ENCODE measurements around the gene SQSTM1. TPM values are rescaled to one million over a fixed set of nuclear protein-coding genes. Genes with fewer than 3 reads are reported as not detected.

SQSTM1 gene
- total RNA-seq, 4 donors from 2014 or later, result 94.7 to 874 (median 439) TPM

- DNase-seq, result no peak
- Histone ChIP-seq H3K27ac (no peak overlapping the region), H3K4me3 (no peak overlapping the region), H3K27me3 (no peaks in the 10 kb centered on the region), H3K4me1 (peaks cover 0 to 6% of the 10 kb centered on the region in 2 donors), H3K9me3 (no peaks in the 10 kb centered on the region), H3K36me3 (no peaks in the 10 kb centered on the region)
- TF ChIP-seq POLR2A (IDR thresholded peaks at IDR 0.05), result no peak
- TF ChIP-seq, protein P1, sequence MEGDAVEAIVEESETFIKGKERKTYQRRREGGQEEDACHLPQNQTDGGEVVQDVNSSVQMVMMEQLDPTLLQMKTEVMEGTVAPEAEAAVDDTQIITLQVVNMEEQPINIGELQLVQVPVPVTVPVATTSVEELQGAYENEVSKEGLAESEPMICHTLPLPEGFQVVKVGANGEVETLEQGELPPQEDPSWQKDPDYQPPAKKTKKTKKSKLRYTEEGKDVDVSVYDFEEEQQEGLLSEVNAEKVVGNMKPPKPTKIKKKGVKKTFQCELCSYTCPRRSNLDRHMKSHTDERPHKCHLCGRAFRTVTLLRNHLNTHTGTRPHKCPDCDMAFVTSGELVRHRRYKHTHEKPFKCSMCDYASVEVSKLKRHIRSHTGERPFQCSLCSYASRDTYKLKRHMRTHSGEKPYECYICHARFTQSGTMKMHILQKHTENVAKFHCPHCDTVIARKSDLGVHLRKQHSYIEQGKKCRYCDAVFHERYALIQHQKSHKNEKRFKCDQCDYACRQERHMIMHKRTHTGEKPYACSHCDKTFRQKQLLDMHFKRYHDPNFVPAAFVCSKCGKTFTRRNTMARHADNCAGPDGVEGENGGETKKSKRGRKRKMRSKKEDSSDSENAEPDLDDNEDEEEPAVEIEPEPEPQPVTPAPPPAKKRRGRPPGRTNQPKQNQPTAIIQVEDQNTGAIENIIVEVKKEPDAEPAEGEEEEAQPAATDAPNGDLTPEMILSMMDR (IDR thresholded peaks at IDR 0.05), result no peak
- intact Hi-C loops (cut with DNase I; ENCODE audit: low total_unique reads), result no loop called here
Measured at GRCh38 chr5:179803651-179804554, 16.8 kb upstream of the SQSTM1 start.

DNA sequence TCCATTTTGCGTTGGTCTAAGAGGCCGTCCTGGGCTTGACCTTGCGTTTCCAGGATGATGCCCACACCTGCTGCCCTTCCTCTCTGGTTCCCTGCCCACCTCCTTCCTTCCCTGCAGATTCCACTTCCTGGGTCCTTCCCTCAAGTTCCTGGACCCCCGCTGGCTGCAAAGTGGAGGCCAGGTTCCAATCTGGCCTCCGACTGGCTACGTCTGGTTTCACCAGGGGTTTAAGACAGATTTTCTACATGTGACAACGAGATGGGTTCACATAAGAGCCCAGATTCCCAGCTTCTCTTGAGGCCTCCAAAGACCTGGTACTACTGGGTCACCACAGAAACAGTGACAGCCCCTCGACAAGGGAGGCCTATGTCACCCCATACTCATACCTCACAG lies 16.2 kb upstream of the SQSTM1 start:
- no peak for TF ChIP-seq POLR2A (IDR thresholded peaks at IDR 0.05)
- TF ChIP-seq, protein P1 (IDR thresholded peaks at IDR 0.05), result no peak
- Histone ChIP-seq H3K4me3 (no peak overlapping the region), H3K27me3 (no peaks in the 10 kb centered on the region), H3K36me3 (no peaks in the 10 kb centered on the region), H3K27ac (no peak overlapping the region), H3K4me1 (peaks cover 0 to 6% of the 10 kb centered on the region in 2 donors), H3K9me3 (no peaks in the 10 kb centered on the region)
- DNase-seq, result no peak
- intact Hi-C loops (cut with DNase I; ENCODE audit: low total_unique reads), result no loop called here

GRCh38 chr5:179805070-179805528 lies 15.6 kb upstream of the SQSTM1 start:
- H3K9me3 ChIP-seq, result no peaks in the 10 kb centered on the region
- no peaks in the 10 kb centered on the region for H3K36me3 ChIP-seq
- H3K27ac ChIP-seq, result peak overlapping the region; percentile 94
- H3K27me3 ChIP-seq, result no peaks in the 10 kb centered on the region
- intact Hi-C loops (cut with DNase I; ENCODE audit: low total_unique reads), result no loop called here
- peak overlapping the region; percentile 67 to 69 for H3K4me3 ChIP-seq
- H3K4me1 ChIP-seq, result peaks cover 0 to 6% of the 10 kb centered on the region in 2 donors
- DNase-seq, result no peak
- TF ChIP-seq POLR2A (IDR thresholded peaks at IDR 0.05), result no peak
- TF ChIP-seq, protein P1 (IDR thresholded peaks at IDR 0.05), result no peak

DNA sequence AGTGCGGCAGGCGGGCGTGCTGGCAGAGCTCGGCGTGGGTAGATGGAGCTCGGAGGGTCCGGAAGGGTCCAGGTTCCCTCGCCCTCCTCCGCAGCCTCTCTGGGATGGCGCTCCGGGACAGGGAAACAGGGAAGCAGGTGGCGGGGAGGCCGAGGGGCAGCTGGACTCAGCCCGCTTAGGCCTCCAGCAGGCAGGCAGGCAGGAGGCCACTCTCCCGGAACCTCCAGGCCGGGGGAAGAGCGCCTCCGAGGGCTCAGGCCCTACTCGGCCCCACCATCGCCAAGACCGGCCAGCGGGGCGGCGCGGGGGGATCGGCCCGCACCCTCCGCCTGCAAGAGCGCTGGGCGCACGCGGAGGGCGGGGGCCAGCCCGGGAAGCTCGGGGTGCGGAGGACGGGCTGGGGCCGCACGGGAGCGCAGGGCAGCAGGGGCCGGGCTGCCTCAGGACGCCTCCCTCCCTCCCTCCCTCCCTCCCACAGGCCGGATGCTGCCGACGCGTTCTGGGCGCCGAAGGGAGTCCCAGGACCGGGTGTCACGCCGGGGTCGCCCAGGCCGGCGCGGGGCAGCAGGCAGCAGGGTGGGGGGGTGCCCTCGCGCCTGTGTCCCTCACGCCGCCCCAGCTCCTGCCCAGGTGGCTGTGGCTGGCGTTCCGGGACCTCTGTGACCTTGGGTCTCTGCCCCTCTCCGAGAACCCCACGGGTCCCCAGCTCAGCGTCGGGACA lies 15.0 kb upstream of the SQSTM1 start:
- no peaks in the 10 kb centered on the region for H3K9me3 ChIP-seq
- H3K36me3 ChIP-seq, result no peaks in the 10 kb centered on the region
- H3K27me3 ChIP-seq, result no peaks in the 10 kb centered on the region
- H3K4me3 ChIP-seq, result peak overlapping the region; percentile 67 to 69
- peaks cover 0 to 6% of the 10 kb centered on the region in 2 donors for H3K4me1 ChIP-seq
- peak in 1 of 2 donors; percentile 29 for DNase-seq
- intact Hi-C loops (cut with DNase I; ENCODE audit: low total_unique reads), result no loop called here
- no peak for TF ChIP-seq POLR2A (IDR thresholded peaks at IDR 0.05)
- TF ChIP-seq, protein P1 (IDR thresholded peaks at IDR 0.05), result peak in 2 of 4 experiments; percentile 3 to 6
- H3K27ac ChIP-seq, result peak overlapping the region; percentile 94
